ENCODE results near the gene ATXN2.

ATXN2 gene

DNA sequence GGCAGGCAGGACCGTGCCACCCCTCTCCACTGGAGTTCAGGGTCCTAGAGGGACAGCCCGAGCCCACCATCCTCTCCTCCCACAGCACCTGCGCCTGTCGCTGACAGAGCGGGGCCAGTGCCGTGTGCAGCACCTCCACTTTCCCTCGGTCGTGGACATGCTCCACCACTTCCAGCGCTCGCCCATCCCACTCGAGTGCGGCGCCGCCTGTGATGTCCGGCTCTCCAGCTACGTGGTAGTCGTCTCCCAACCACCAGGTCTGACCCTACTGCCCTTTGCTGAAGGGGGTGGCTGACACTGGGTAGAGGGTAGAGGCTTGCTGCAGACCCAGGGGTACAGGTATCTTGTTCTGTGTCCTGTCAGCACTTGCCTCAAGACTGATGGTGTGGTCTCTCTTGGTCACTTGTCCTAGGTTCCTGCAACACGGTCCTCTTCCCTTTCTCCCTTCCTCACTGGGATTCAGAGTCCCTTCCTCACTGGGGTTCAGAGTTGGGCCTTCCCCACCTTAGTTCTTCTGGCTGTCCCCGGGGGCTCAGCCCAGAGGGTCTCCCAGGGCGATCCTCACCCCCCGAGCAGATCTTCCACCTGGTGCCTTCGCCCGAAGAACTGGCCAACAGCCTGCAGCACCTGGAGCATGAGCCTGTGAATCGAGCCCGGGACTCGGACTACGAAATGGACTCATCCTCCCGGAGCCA is 151.4 kb downstream of the ATXN2 start:
- no peak for DNase-seq

DNA sequence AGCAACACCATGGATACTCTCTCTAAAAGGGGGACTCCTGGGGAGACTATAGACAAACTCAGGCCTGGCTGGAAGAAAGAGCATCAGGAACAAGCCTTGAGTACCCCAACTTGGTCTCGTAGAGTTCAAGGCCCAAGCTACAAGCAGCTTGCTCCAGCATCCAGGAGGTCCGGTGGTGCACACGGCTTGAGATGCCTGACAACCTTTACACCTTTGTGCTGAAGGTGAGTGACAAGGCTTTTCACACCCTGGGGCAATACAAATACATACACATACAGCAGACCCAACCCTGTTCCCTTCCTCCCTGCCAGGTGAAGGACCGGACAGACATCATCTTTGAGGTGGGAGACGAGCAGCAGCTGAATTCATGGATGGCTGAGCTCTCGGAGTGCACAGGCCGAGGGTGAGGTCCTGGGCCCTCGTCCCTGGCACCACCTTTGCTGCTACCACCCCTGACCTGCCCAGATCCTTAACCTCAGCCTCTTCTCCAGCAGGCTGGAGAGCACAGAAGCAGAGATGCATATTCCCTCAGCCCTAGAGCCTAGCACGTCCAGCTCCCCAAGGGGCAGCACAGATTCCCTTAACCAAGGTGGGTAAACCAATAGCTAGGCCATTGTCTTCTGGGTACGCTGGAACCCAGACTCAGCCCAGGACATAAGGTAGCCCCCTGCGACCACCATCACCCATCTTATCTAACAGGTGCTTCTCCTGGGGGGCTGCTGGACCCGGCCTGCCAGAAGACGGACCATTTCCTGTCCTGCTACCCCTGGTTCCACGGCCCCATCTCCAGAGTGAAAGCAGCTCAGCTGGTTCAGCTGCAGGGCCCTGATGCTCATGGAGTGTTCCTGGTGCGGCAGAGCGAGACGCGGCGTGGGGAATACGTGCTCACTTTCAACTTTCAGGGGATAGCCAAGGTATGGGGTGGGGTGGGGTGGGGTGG is 152.2 kb downstream of the ATXN2 start:
- no peak for DNase-seq

DNA sequence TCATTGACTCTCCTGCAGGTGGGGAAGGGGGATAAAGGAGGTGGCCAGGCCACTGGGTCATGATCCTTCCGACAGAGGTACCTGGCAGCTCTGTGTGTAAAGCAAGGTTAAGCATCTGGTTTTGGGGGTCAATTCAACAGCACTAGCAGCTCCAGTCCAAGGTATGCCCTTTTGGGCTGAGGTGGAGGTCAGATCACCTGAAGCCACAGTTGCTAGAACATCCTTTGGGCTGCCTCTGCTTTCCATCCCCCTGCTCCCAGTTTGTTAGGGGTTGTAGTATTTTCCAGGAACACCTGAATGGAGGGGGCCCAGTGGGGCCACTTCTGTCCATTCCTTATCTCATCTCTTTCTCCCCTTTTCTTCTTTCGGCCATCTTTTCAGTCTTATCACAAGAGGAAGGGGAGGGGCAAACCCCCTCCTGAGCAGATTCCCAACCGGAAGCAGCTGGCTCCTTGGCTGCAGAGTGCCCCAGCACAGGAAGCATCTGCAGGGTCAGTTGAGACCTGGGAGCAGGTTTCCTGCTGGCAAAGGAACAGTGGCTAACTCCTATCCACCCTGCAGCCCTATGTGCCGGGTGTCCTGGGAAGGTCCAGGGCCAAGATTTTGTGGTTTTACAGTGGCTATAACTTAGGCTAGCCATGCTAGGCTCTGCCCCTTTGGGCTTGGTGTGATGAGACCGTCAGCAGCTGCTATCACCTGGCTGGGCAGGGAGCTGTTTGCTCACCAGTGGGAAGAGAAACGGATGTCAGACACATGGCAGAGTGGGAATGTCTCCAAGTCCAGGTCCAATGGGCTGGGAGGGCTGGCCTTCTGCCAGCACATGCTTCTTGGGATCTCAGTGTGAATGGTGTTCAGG is 153.2 kb downstream of the ATXN2 start:
- no peak for DNase-seq

DNA sequence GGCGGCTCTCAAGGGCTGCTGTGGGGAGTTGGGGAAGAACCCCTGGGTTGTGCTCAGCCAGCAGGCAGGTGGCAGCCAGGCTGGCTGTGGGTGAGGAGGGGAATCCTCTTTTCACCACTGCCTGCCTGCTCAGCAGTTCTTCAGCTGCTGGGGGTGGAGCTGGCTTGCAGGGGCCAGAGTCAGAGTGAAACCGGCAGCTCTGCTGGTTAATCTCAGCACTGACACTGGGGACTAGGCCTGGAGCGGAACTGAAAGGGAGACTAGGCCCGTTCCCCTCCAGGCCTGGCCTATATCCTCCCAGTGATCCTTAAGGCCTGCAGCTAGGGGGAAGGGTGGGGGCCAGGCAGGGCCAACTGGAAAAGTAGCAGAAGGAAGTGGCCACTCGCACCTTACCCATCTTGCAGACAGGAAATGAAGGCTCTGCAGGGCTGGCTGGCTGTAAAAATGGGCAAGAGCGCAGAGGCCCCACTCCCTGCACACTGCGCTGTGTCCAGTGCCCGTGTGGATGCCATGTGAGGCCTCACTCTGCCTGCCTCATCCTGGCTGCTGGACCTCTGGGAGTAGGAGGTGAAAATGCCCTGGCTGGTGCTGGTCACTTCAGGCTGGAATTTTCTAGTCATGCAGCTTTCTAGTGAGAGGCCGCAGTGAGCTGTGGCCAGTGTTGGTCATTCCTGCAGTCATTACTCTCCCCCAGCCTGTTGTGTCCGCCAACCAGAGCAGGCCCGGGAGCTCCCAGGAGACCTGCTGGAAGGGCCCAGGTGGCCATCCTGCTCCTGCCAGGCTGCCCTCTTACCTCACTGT is 154.0 kb downstream of the ATXN2 start:
- DNase-seq, result no peak

DNA sequence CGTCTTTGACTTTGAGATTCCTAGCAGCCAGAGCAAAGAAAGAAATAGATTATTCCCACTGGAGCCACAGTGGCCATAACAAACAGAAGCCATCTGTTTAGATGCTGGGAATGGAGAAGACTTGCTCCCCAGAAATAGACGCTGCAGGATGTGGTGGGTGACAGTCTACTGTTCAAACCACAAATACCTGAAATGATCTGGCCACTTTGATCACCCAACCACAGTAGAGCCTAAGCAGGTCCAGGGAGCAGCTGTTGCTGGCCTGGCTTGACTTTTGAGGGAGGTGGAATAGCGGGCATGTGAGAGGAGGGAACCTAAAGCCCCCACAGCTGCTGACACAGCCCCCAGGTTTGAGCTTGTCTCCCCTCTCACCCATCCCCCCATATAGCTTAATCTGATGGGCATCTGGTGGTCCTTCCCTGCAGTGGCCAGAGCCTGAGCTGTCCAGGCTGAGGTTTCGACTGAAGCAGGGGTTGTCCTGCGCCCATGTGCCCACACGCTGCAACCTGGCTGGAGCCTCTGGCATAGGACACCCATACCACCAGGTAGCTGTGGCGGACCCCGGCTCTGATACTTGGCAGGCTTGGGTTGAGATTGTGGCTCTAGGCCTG is 154.7 kb downstream of the ATXN2 start:
- DNase-seq, result no peak

DNA sequence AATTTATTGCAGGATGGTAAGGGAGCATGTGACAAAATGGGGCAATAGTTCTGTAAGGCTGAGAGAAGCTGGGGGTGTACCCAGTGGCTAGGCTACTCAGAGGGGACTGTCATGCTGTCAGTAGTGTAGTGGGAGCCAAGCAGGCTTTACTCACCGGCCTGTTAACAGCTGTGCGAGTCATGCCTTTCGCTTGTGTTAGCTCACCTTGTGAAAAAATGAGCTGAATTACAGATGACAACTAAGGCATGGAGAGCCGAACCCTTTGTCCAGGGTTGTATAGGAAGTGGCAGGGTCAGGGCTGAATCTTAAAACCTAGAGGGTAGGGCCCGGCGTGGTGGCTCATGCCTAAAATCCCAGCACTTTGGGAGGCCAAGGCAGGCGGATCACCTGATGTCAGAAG is 155.5 kb downstream of the ATXN2 start:
- DNase-seq, result no peak

DNA sequence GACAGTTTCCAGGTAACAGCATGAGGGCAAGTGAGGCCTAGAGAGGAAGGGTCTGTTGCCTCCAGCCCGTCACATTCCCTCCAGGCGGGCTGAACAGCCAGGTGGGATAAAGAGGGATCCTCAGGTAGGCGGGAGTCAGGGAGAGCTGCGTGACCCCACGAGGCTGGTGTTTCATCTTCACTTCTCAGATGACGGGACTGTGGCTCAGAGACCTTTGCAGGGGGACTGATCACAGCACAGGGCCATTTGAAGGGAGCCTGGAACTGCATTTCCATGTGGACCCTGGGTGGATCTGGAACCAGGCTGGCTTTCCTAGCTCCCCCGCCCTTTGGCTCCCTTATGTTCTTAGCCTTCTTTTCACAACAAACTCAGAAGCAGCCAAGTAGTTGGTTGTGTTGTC is 156.0 kb downstream of the ATXN2 start:
- no peak for DNase-seq

DNA sequence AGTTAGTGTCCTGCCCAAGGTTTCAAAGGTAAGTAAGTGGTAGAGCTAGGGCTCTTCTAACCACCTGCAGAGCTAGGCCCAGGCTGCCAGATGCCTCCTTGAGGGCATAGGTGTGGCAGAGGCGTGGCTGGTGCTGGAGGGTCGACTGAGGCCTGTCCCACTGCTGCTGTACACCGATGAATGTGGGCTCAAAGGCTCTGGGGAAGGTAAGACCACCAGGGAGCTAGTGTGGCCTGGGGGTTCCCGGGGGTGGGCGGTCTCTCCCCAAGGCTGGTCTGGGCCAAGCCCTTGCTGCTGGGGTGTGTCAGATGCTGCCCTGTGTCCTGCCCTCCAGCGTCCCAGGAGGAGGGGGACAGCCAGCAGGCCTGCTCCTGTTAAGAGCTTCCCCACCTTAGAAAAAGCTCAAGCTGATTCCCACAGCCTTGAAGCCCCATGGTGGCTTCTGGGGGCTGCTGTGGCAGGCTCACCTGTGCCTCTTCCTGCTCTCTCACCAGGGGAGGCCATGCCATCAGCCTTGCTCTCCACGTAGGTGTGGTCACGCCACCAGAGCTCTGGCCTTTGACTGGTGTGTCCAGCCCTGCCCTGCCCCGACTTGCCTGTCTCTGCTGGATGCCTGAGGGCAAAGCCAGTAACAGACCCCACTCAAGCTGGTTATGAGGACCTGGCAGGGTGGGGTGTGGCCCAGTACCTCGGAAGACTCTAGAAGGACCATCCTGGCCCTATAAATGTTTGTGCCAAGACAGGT is 156.6 kb downstream of the ATXN2 start:
- no peak for DNase-seq

DNA sequence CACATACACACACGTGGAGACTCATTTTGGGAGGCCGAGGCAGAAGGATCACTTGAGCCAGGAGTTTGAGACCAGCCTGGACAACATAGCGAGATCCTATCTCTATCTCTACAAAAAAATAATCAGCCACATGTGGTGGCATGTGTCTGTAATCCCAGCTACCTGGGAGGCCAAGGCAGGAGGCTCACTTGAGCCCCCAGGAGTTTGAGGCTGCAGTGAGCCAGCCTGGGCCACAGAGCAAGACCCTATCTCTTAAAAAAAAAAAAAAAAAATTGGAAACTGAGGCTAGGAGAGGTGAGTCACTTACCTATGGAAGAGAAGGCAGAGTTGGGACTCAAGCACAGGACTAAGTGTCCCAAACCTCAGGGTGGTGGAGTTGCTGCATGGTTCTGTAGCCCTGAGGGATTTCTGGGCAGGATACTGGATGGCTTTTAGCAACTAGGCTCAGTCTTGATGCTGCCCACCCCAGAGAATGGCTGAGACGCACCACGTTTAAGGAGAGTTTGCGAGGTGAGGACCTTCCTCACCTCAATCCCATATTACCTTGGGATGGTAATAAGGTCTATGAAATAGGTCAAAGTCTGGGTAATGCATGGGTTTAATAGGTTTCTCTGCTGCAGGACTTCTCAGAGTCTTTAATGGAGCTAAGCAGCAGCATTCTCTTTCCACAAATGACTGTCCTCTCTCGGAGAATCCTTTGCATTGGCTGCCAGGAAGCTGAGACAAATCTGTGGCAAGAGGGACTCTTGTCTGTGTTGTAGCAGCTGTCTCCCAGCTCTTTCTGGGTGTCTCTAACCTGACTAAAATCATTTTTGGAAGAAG is 157.8 kb downstream of the ATXN2 start:
- no peak for DNase-seq

DNA sequence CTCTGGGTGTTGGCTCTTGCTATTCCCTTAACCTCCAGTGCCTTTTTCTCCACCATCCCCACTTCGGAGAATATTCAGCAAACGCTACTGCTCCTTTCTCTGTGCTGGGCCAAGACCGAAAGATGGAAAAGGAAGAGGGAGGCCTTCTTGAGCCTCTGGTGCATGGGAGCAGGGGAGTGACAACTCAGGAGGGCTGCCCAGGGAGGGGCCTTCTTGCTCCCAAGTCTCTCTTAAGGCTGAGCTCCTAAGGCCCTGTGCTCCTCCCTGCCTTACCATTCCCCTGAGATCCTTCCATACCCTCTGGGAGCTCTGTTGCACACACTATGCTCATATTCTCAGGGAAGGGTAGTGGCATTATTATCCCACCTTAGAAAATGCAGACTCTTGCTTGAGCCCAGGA is 158.5 kb downstream of the ATXN2 start:
- DNase-seq, result no peak

DNA sequence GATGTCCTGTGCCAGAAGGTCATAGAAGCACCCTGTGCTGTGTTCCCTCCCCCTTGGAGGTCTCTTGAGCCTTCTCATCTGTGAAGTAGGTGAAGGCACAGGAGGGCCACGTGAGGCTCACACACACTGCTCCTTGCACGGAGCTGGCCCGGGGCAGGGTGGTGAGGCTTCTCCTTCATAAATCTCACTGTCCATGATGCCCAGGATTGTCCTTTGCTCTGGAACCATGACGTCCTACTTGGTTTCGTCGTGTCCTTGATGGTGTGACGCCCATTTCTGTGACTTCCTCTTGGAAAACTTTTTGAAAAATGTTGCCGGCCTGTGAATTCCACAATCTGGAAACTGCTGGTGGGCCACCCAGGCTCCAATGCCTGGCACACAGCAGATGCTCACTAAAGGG is 159.0 kb downstream of the ATXN2 start:
- DNase-seq, result no peak

DNA sequence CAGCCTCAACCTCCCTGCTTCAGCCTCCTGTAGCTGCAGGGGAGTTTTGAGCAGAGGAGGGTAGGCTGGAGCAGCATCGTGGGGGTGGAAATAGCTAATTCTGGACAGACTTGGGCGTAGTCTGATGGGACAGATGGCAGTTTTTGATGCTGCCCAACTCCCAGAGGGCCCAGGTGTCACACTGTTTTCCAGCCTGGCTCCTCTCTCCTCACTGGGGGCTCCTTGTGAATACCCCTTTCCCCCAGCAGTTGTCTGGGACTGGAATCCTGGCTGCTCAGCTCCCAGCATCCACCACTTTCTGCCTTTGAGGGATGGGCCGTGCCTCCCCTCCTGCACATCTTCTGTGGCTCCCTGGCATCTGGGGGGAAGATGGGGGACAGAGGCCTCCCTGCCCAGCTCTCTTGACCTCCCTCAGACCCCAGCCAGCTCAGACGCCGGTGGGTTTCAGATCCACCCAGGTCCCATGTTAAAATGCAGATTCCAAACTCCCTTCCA is 159.4 kb downstream of the ATXN2 start:
- no peak for DNase-seq

DNA sequence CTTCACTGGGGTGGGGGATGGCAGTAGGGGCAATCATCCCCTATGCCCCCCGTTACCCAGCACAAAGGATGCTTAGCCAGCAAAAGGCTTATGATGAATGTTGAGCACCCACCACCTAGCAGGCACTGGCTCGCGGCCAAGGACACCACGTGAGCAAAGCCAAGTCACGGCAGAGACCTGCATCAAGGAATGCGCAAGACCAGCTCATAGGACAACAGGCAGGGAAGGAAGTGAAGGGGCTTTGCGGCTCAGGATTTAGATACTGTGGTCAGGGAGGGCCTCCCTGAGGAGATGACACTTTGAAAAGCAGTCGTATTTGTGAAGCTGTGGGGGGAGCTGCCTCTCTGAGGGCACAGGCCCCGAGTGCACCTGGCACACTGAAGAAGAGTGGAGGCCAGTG is 160.6 kb downstream of the ATXN2 start:
- DNase-seq, result no peak

DNA sequence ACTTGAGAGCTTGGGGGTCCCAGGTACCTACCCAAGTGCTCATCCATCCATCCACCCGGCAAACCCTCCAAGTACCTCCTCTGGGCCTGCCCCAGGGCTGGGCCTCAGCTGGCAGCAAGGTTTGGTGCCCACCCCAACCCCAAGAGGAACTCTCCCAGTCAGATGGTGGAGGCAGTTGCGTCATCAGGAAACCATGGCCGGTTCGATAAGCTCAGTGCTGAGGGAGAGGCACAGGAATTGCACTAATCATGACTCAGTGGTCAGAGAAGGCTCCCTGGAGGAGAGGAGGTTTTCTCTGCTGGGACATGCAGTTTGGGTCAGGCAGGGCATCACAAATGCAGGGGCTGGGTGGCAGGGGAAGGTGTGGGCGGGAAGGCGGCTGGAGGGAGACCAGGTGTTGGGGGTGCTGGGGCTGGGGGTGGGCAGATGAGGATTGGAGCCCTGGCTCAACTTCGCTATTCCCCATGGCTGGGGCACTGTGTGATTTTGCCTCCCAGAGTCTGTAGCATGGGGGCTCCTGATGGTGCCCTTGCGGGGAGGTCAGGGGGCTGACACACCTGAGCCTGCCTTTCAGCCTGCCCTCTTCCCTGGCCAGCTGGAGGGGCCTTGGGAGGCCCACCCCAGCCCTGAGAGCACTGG is 161.2 kb downstream of the ATXN2 start:
- peak; percentile 24 for DNase-seq

DNA sequence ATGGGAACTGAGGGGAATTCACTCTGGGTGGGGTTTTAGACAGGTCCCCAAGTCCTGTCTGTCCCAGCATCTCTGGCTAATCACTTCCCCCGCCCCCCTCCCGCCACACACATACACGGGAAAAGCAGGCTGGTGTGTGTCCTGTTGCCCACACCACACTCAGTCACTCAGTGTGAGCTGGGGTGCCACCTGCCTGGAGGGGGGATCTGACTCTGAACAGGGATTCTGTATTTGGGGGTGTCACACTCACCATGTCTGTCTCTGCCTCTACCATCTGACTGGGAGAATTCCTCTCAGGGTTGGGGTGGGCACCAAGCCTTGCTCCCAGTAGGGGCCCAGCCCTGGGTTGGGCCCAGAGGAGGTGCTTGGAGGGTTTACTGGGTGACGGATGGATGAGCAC is 162.3 kb downstream of the ATXN2 start:
- DNase-seq, result no peak

DNA sequence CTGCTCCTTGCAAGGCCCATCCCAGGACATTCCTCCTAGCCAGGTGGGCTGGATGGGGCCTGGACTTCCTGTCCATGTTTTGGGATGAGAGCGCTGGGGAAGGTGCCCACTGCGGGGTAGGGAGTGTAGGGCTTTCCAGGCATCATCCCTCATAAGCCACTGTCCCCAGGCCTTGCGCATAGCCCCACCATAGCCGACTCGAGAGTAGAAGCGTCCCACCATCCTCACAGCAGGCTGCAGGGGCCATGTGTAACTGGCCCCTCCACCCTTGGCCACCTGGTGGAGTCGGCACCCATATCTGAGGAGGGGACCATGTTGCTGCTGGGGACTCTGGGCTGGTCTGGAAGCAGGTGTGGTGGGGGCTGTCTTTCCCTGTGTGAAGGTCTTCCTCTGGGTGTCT is 162.8 kb downstream of the ATXN2 start:
- no peak for DNase-seq

DNA sequence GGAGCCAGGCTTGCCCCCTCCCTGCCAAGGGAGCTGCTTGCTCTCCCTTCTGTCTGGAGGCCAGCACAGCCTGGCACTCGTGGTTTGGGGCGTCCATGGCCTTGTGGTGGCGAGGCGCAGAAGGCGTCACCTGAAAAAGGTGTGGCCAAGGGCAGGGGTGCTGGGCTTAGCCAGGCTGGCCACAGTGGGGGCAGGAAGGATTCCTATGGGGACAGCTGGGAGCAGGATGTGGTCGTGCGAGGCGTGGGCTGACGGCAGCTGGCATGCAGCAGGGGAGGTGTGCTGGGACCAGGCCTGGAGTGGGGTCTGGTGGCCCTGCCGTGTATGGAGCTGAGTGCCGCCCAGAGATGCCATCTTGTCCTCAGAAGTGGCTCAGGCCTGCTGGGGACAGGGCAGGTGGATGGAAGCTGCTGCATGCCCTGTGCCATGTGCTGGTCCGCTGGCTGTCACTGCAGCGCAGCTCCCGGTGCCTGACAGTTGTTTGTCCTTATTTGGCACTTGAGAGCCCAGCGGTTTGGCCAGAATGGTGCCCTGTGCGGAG is 163.4 kb downstream of the ATXN2 start:
- no peak for DNase-seq

DNA sequence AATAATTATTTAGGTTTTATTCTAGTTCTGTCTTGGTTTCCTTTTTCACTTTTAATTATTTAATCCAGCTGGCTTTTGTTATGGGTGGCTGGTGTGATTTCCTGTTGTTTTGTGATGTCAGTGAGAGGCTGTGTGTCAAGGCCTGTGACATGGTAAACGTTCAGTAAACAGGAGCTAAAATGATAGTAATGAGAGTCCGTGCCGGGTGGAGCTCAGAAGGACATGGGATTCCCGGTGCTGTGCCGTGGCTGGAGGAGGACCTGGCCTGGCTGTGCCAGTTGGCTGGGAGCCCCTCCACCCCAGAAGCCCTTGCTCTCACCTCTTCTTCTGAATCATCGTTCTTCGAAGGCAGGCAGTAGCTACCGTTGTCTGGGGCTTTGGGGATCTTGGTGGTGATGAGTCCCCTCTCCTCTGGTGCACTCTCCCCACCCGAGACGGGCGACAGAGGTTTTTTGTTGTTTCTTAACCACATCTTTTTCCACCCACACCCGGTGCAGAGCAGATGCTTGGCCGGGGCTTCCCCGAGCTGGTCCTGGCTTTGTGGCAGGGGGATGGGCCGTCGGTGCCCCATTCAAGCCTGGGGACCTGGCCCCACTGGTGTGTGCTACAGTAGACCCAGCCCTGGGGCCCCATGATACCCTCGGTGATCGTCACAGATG is 164.3 kb downstream of the ATXN2 start:
- DNase-seq, result no peak

DNA sequence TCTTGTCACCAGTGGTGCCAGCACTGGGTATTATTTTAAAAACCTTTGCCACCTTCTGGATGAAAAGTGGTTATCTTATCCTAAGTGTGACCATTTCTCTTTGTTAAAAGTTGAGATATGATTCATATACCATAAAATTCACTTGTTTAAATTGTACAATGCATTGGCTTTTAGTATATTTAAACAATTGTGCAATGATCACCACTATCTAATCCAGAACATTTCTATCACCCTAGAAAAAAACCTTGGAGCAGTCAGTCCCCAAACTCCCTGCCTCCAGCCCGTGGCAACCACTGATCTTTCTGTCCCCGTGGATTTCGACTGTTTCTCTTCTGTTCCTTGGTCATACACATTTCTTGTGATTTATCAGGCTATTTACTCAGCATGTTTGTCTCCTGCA is 165.1 kb downstream of the ATXN2 start:
- no peak for DNase-seq

Data from SIG-M5 (cell line).